Vagina (tissue), 2 donors: ENCODE measurements around the gene PRUNE2. TPM values are rescaled to one million over a fixed set of nuclear protein-coding genes. Genes with fewer than 3 reads are reported as not detected.

ENCODE experiments used
- DNase-seq, 2 donors: peaks; one replicate each; pipeline ENCODE4 v3.0.0-alpha.2; 2017; ENCODE audit errors: extremely low spot score in 2 of 2
- H3K27ac ChIP-seq: fragments of 200-600 bp; sonication (generic); one replicate; pipeline ENCODE4 v1.5.1; 2019
- H3K27me3 ChIP-seq: fragments of 200-600 bp; sonication (generic); one replicate; pipeline ENCODE4 v1.5.1; 2019
- H3K36me3 ChIP-seq, 2 donors: fragments of 200-600 bp; sonication (generic); one replicate each; pipeline ENCODE4 v1.5.1; 2017 to 2019
- H3K4me1 ChIP-seq: fragments of 200-600 bp; sonication (generic); one replicate; pipeline ENCODE4 v1.5.1; 2019
- H3K4me3 ChIP-seq, 2 donors: fragments of 200-600 bp; sonication (generic); 1 replicate in 1 of 2; 2 replicates in 1 of 2; pipeline ENCODE4 v1.5.1; 2016 to 2019
- H3K9me3 ChIP-seq: fragments of 200-600 bp; sonication (generic); one replicate; pipeline ENCODE4 v1.5.1; 2019
- CTCF ChIP-seq, 3 experiments: fragments of 450-650 bp in 2 of 3; fragments of 200-600 bp in 1 of 3; sonication (generic) in 1 of 3; IDR thresholded peaks; one replicate each; pipeline ENCODE4 v1.5.1; 2017 to 2019; ENCODE audit warnings: antibody characterized with exemption in 3 of 3, mild to moderate bottlenecking in 2 of 3, moderate library complexity in 2 of 3
- POLR2A ChIP-seq, 2 donors: fragments of 450-650 bp; IDR thresholded peaks; one replicate each; pipeline ENCODE4 v1.6.1; 2017; ENCODE audit warnings: antibody characterized with exemption in 2 of 2, mild to moderate bottlenecking in 2 of 2, moderate library complexity in 2 of 2
- POLR2AphosphoS5 ChIP-seq, 2 donors: sonication (generic); formaldehyde crosslinking; IDR thresholded peaks; one replicate each; pipeline ENCODE4 v1.9.0; 2017; ENCODE audit warnings: antibody characterized with exemption in 2 of 2, mild to moderate bottlenecking in 2 of 2, low read depth in 1 of 2; ENCODE audit not compliant: insufficient read depth in 1 of 2
- intact Hi-C: fragments of 100-400 bp; cut with DNase I; formaldehyde crosslinking; loops from one replicate; pipeline ENCODE4 v1.15.1; 2023
- total RNA-seq: library from RNA; depleted of rRNA; stranded (reverse); fragments of >200 nt; gene quantifications from one replicate; pipeline ENCODE4 v1.2.3, GENCODE V29; 2016

PRUNE2 gene
- total RNA-seq, 1 donor from 2014 or later = 75.6 TPM

GRCh38 chr9:76700916-76701315 lies 205.0 kb downstream of the PRUNE2 start:
- intact Hi-C loops = no loop called here

GRCh38 chr9:76699971-76700370 lies 205.9 kb downstream of the PRUNE2 start:
- Histone ChIP-seq H3K4me1 (no peaks in the 10 kb centered on the region), H3K27me3 (no peaks in the 10 kb centered on the region), H3K36me3 (no peaks in the 10 kb centered on the region), H3K9me3 (no peaks in the 10 kb centered on the region), H3K4me3 (no peak overlapping the region), H3K27ac (no peak overlapping the region)
- no peak for TF ChIP-seq POLR2AphosphoS5 (IDR thresholded peaks at IDR 0.05; ENCODE audit: insufficient read depth in 1 of 2, low read depth in 1 of 2)
- TF ChIP-seq CTCF (IDR thresholded peaks at IDR 0.05) = no peak
- no peak for TF ChIP-seq POLR2A (IDR thresholded peaks at IDR 0.05)
- intact Hi-C loops = no loop called here
- DNase-seq = no peak

More at GRCh38 chr9:76700916-76701315, 205.0 kb downstream of the PRUNE2 start:
- Histone ChIP-seq H3K4me3 (no peak overlapping the region), H3K36me3 (no peaks in the 10 kb centered on the region), H3K27ac (no peak overlapping the region), H3K9me3 (no peaks in the 10 kb centered on the region), H3K4me1 (no peaks in the 10 kb centered on the region), H3K27me3 (no peaks in the 10 kb centered on the region)
- DNase-seq = no peak
- no peak for TF ChIP-seq POLR2AphosphoS5 (IDR thresholded peaks at IDR 0.05; ENCODE audit: insufficient read depth in 1 of 2, low read depth in 1 of 2)
- no peak for TF ChIP-seq CTCF (IDR thresholded peaks at IDR 0.05)
- no peak for TF ChIP-seq POLR2A (IDR thresholded peaks at IDR 0.05)

GRCh38 chr9:76697554-76697953 lies 208.4 kb downstream of the PRUNE2 start:
- TF ChIP-seq POLR2AphosphoS5 (IDR thresholded peaks at IDR 0.05; ENCODE audit: insufficient read depth in 1 of 2, low read depth in 1 of 2) (no peak), CTCF (IDR thresholded peaks at IDR 0.05) (no peak), POLR2A (IDR thresholded peaks at IDR 0.05) (no peak)
- Histone ChIP-seq H3K27me3 (no peaks in the 10 kb centered on the region), H3K9me3 (no peaks in the 10 kb centered on the region), H3K27ac (no peak overlapping the region), H3K36me3 (no peaks in the 10 kb centered on the region), H3K4me3 (no peak overlapping the region), H3K4me1 (no peaks in the 10 kb centered on the region)
- intact Hi-C loops = no loop called here
- no peak for DNase-seq

GRCh38 chr9:76697081-76697480 lies 208.8 kb downstream of the PRUNE2 start:
- intact Hi-C loops = no loop called here
- TF ChIP-seq POLR2AphosphoS5 (IDR thresholded peaks at IDR 0.05; ENCODE audit: insufficient read depth in 1 of 2, low read depth in 1 of 2) (no peak), POLR2A (IDR thresholded peaks at IDR 0.05) (no peak), CTCF (IDR thresholded peaks at IDR 0.05) (no peak)
- Histone ChIP-seq H3K27ac (no peak overlapping the region), H3K27me3 (no peaks in the 10 kb centered on the region), H3K36me3 (no peaks in the 10 kb centered on the region), H3K4me3 (no peak overlapping the region), H3K4me1 (no peaks in the 10 kb centered on the region), H3K9me3 (no peaks in the 10 kb centered on the region)
- DNase-seq = no peak

GRCh38 chr9:76693912-76694311 lies 212.0 kb downstream of the PRUNE2 start:
- H3K4me1 ChIP-seq = no peaks in the 10 kb centered on the region
- intact Hi-C loops = no loop called here
- H3K27ac ChIP-seq = no peak overlapping the region

More at GRCh38 chr9:76693912-76694311, 212.0 kb downstream of the PRUNE2 start:
- DNase-seq = no peak
- H3K4me3 ChIP-seq = no peak overlapping the region
- H3K27me3 ChIP-seq = no peaks in the 10 kb centered on the region
- TF ChIP-seq POLR2AphosphoS5 (IDR thresholded peaks at IDR 0.05; ENCODE audit: insufficient read depth in 1 of 2, low read depth in 1 of 2) (no peak), CTCF (IDR thresholded peaks at IDR 0.05) (no peak), POLR2A (IDR thresholded peaks at IDR 0.05) (no peak)
- H3K36me3 ChIP-seq = no peaks in the 10 kb centered on the region
- no peaks in the 10 kb centered on the region for H3K9me3 ChIP-seq
